ENCODE measurements around the gene PRKN.

The PRKN gene

GRCh38 chr6:162090734-162091133 lies 636.8 kb downstream of the PRKN start:
- no peak for DNase-seq

DNA sequence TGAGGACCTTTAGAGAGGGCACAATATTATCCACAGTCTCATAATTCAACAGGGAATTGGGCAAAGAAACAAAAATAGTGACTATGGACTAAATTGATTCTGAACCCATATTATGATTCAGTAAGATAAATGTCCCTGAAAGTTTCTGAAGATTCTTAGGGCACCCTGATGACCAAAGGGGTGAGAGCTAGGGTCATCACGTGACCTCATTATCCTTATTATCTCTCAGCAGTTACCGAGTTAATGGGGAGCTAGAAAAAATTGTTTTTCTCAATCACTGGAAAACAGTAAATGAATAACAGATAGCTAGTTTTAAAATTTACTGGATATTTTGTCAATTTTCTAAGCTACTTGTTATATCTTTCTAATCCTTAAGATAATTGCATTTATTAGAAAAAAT lies 639.5 kb downstream of the PRKN start:
- no peak for DNase-seq

DNA sequence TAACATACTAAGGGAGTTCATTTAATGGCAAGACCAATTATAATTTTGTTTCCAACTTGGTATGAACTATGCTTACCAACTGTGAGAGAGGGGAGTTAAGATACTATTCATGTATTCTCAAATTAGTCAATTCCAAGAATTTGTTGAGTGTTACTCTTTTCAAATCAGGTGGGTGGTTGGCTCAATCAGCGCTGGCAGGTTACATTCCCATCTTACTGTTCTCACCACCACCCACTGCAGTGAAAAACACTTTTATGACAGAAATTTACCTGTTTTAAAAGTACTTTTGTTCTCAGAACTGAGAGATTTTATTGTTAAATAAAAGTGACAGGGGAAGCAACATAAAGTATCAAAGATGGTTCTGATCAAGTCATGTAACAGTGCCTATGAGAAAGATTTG lies 642.0 kb downstream of the PRKN start:
- DNase-seq, result no peak

DNA sequence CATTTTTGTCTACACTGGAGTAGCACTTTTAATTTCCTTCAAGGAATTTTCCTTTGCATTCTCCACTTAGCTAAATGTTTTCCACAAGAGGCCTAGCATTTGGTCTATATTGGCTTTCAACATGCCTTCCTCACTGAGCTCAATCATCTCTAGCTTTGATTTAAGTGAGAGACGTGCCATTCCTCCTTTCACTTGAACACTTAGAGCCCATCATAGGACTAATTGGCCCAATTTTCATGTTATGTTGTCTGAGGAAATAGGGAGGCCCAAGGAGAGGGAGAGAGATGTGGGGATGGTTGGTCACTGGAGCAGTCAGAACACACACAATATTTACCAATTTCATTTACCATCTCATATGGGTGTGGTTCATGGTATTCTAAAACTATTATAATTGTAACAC lies 645.0 kb downstream of the PRKN start:
- no peak for DNase-seq

GRCh38 chr6:162078667-162079066 lies 648.9 kb downstream of the PRKN start:
- DNase-seq, result no peak

DNA sequence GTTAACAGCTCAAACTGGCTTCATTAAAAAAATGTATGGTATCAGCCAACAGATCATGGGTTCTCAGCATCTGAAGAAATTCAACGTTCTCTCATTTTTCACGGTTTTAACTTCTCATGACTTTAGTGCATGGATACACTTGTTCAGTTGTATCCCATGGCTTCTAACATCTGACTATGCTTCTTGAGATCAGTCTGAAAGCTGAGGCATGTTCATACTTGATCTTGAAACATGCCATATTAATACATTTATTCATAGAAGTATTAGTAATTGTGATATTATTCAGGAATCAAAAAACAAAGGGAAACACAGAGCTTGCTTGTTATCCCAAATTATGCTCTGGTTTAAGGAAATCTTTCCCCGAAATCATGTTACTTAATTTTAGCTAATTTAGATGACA lies 649.4 kb downstream of the PRKN start:
- no peak for DNase-seq

DNA sequence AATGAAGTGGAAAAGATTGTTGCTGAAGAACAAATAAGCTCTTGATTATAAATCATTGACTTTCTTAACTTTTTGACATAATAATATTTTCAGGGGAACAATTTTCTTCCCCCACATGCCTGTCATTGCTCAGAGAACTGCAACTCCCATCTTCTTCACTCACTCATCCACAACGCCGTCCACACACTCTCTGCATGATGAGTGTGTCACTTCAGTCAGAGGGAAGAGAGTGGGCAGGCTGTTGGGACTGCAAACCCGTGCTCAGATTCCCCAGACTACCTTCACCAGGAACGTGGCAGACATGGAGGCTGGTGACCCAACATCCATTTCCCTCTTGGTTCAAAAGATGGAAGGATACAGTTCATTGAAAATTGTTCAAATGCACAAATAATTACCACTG lies 650.8 kb downstream of the PRKN start:
- no peak for DNase-seq

DNA sequence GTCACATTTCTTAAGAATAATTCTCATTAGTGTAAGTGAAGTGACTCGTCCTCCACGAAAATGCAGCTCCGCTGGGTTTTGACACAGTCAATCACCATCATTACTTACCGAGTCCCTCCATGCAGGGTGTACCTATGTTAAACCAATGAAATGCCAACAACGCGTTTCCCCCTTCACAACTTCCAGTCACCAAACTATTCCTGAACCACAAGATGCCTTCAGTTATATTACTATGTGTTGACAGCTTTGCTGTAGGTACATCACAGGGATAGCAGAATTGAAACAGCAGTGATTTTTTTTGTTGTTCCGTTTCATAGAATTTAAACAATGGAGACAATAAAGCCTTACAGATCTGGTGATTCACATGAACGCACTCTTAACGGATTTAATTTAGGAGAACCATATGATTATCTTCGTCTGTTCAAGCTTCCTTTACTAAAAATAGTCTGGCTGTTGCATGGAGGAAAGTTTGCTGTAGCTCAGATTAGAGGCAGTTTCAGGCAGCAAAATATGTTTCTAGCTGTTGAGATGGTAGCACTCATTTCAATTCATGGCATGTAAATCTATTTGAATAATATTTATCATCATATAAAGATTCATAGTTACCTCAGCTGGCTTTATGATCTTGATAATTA lies 652.8 kb downstream of the PRKN start:
- DNase-seq, result no peak

DNA sequence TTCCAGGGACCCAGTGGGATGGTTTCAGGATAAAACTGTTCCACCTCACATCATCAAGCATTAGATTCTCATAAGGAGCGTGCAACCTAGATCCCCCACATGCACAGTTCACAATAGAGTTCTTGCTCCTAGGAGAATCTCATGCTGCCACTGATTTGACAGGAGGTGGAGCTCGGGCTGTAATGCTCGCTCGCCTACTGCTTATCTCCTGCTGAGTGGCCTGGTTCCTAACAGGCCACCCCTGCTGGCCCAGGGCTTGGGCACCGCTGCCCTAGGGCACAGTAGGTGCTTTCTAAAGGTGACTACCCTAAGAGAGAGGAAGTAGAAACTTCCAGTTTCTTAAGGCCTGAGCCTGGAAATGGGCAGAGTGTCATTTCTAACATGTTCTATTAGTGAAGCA lies 656.9 kb downstream of the PRKN start:
- no peak for DNase-seq

- DNase-seq, result no peak
These were observed 657.6 kb downstream of the PRKN start for GRCh38 chr6:162069995-162070394.

GRCh38 chr6:162068340-162068739 lies 659.2 kb downstream of the PRKN start:
- no peak for DNase-seq

DNA sequence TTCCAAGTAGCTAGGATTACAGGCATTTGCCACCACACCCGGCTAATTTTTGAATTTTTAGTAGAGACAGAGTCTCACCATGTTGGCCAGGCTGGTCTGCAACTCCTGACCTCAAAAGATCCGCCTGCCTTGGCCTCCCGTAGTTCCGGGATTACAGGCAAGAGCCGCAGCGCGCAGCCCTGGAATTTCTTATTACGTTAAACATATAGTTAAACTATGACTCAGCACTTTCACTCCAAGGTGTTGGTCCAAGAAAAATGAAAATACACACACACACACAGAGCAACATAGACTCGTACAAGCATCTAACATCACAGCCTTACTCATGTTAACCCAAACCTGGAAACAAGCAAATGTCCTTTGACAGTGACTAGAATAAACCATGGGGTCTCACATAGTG lies 663.9 kb downstream of the PRKN start:
- DNase-seq, result no peak

DNA sequence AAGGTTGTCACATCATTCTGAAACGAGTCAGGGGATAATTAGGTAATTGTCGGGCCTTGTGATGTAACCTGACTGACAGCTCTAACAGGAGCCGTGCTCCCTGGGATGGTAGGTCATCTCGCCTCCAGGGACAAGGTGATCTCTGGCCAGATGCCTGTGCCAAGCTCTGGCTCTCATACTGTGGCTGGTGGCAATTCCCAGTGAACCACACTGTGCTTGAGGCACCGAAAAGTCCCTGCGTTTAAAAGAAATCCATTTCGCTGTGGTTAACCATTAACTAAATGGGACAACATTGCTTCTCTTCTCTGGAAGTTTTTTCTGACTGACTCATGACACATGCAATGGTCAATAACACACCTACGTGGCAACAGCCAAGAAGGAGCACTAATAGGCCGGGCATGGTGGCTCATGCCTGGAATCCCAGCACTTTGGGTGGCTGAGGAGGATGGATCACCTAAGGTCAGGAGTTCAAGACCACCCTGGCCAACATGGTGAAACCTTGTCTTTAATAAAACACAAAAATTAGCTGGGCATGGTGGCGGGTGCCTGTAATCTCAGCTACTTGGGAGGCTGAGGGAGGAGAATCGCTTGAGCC lies 669.2 kb downstream of the PRKN start:
- DNase-seq, result no peak

GRCh38 chr6:162056745-162057144 lies 670.8 kb downstream of the PRKN start:
- no peak for DNase-seq

GRCh38 chr6:162056061-162056460 lies 671.5 kb downstream of the PRKN start:
- DNase-seq, result no peak

DNA sequence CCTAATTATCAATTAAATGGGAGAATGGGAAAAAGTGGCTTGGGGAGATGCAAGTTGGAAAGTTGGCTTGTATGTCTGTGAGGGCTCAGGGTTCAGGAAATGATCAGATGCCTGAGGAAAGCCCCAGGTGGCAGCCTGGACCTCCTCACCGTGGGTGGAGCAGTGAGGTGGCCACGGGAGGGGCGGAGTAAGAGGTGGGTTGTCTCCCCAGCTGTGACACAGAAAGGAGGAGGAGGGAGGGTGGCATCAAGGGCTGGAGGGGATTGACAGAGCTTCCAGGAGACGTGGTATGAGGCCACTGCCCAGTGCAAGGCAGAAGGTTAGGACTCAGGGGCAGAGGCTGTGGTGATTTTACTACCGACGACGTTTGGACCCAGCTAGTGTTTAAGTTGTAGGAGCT lies 672.2 kb downstream of the PRKN start:
- DNase-seq, result no peak

DNA sequence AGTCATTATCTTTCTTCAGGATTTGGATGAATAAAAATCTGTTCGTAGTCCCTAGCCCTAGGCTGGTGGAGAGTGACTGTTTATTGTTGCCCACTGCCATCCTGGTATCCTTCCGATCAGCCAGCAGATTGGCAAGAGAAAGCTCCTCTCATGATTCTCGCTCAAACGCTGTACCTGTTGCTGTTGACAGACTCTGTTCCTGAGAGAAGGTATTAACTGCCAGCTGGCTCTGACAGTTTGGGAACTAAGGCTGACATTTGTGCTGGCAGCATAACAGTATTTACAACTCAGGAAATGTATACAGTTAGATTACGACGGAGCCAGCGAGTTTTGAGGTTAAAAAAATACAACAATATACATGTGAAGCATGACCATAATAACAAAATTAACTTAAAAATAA lies 674.5 kb downstream of the PRKN start:
- no peak for DNase-seq

DNA sequence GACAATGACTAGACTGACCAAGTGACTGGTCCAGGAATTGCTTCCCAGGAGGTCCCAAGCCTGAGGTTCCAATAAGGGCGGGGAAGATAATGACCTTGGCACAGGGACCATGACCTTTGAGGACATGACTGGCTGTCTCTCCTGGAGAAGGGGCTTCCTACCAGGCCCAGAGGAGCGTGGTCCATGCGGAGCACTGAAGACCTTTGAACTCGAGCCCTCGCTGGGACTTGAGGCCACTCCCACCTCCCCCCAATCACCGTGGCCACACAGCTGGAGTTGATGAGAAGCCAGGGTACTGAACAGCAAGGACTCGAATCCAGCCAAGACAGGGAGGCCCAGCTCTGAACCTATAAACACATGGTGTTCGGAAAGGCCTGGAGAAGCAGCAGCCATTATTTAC lies 677.0 kb downstream of the PRKN start:
- DNase-seq, result no peak

DNA sequence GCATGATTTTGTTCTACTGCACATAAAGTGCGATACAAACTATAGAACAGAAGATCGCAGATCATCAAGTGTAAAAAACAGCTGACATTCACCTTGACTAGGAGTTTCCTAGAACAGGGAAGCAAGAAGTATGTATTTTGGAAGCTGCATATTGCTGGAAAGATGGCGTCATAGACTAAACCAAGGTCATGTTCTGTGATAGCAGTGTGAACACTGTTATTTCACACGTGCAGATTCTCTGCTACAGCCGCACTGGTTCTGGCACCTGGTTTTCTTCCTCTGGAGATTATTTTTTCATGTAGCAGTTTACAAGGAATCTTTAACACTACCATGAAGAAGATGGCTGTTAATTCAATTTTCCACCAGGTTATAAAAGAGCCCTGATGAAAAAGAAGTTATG lies 681.2 kb downstream of the PRKN start:
- DNase-seq, result no peak

GRCh38 chr6:162032620-162033019 lies 694.9 kb downstream of the PRKN start:
- no peak for DNase-seq

GRCh38 chr6:162029873-162030576 lies 697.5 kb downstream of the PRKN start:
- no peak for DNase-seq

DNA sequence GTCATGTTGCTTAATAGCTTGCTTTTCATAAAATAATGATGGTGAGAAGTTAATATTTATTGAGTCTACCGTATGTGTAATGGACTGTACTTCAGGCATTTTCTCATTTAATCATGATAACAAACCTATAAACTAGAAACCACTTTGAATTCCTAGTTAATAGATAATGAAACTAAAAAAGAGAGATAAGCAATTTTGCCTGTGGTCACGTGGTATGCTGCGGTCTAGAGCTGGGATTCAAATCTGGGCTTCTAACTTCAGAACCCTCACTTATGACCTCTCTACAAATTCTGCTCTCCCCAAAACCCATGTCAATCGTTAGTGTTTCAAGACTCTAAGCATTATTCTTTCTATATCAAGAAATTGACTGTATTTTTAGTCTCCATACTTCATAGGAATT lies 700.7 kb downstream of the PRKN start:
- no peak for DNase-seq

DNA sequence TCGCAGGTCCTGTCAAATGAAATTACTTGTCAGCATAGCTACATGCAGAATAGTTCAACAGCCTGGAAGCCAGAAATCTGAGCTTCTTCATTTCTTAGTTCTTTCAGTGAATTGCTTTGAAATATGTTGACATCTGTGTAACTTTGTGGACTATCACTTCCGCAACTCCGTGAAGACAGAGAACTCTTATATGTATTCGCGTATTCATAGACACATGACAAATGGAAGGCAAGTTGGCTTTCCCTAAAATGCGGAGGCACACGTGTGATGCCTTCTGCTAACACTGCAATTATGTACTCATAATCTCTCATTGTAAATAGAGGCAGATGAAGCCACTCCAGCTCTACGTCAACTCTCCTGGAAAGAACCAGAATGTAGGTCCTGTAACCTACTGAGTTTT lies 701.5 kb downstream of the PRKN start:
- no peak for DNase-seq

DNA sequence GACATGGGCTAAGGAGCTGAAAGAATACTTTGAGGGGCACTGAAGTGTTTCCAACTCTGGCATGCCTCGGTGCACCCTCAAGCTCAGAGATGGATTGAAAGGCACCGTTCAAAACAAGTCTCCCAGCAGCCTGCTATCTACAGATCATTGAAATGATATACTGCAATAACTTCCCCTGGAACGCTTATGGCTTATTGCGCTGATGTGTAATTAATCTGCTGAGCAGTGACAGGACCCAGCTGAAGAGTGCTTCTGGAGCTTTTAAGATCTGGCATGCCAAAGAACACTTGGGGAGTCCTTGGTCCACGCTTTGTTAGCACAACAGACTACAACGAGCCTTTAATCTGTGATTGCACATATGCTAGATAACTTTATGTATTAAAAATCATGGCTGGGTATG lies 708.2 kb downstream of the PRKN start:
- DNase-seq, result no peak

GRCh38 chr6:162017536-162017935 lies 710.0 kb downstream of the PRKN start:
- no peak for DNase-seq

Data from CD4-positive, alpha-beta T cell treated with Interleukin-4 for 1 hour (primary cell).